Activated CD8-positive, alpha-beta memory T cell treated with anti-CD3 and anti-CD28 coated beads, Interleukin-2, amount 50 U/mL, for 24 hours (primary cell): Measurements from ENCODE around the gene DRD1.
"Not testable (repeated sequence)": the region's sequence is repeated elsewhere in the genome, so short reads cannot be mapped to it uniquely, and the experiment has no call there.

Source experiments
- DNase-seq: peaks from one replicate; pipeline ENCODE4 v3.0.0-alpha.2; 2020; ENCODE audit errors: extremely low read depth

The DRD1 gene

GRCh38 chr5:175467983-175468690 lies 24.2 kb upstream of the DRD1 start:
- no peak for DNase-seq

- no peak for DNase-seq
These were observed 22.8 kb upstream of the DRD1 start for GRCh38 chr5:175466700-175467318.

GRCh38 chr5:175465282-175465681 lies 21.3 kb upstream of the DRD1 start:
- DNase-seq: no peak

- DNase-seq: no peak
These were observed 20.9 kb upstream of the DRD1 start for GRCh38 chr5:175464942-175465233.

- peak; percentile 40 for DNase-seq
These were observed 20.3 kb upstream of the DRD1 start for GRCh38 chr5:175464074-175464941.

GRCh38 chr5:175463641-175464040 lies 19.7 kb upstream of the DRD1 start:
- no peak for DNase-seq

GRCh38 chr5:175461370-175461769 lies 17.4 kb upstream of the DRD1 start:
- no peak for DNase-seq

- DNase-seq: no peak
These were observed 16.6 kb upstream of the DRD1 start for GRCh38 chr5:175460552-175460951.

GRCh38 chr5:175460126-175460525 lies 16.1 kb upstream of the DRD1 start:
- no peak for DNase-seq

- DNase-seq: no peak
These were observed 13.5 kb upstream of the DRD1 start for GRCh38 chr5:175457466-175457865.

GRCh38 chr5:175456105-175456742 lies 12.2 kb upstream of the DRD1 start:
- no peak for DNase-seq

- DNase-seq: not testable (repeated sequence)
These were observed 10.4 kb upstream of the DRD1 start for GRCh38 chr5:175454338-175454737.

GRCh38 chr5:175452166-175452565 lies 8.2 kb upstream of the DRD1 start:
- no peak for DNase-seq

- no peak for DNase-seq
These were observed 4.3 kb upstream of the DRD1 start for GRCh38 chr5:175448276-175448675.

GRCh38 chr5:175447571-175447970 lies 3.6 kb upstream of the DRD1 start:
- DNase-seq: no peak

GRCh38 chr5:175446378-175446777 lies 2.4 kb upstream of the DRD1 start:
- DNase-seq: not testable (repeated sequence)

GRCh38 chr5:175444905-175445456 lies 999 bp upstream of the DRD1 start:
- no peak for DNase-seq

GRCh38 chr5:175443514-175444059 lies 395 bp downstream of the DRD1 start:
- no peak for DNase-seq

GRCh38 chr5:175438234-175438857 lies 5.6 kb downstream of the DRD1 start:
- no peak for DNase-seq

GRCh38 chr5:175436359-175436758 lies 7.6 kb downstream of the DRD1 start:
- no peak for DNase-seq

- no peak for DNase-seq
These were observed 9.2 kb downstream of the DRD1 start for GRCh38 chr5:175434800-175435199.
